ENCODE results near the gene TLCD4.
"Not testable (repeated sequence)": the region's sequence is repeated elsewhere in the genome, so short reads cannot be mapped to it uniquely, and the experiment has no call there.

TLCD4 gene

GRCh38 chr1:95154096-95154495 is 36.9 kb downstream of the TLCD4 start:
- no peaks in the 10 kb centered on the region for H4K20me1 ChIP-seq (ENCODE audit: insufficient read depth)
- H3K27ac ChIP-seq: no peak overlapping the region
- H3K4me1 ChIP-seq (ENCODE audit: low read depth, poor library complexity, severe bottlenecking): no peaks in the 10 kb centered on the region
- no peaks in the 10 kb centered on the region for H3K79me2 ChIP-seq (ENCODE audit: insufficient read depth, low read depth)
- no peaks in the 10 kb centered on the region for H3K36me3 ChIP-seq (ENCODE audit: insufficient read depth)
- H3K27me3 ChIP-seq (ENCODE audit: insufficient read depth, low read depth): no peaks in the 10 kb centered on the region
- H3K4me2 ChIP-seq: no peak overlapping the region
- no peak overlapping the region for H2AFZ ChIP-seq (ENCODE audit: low read depth)
- no peak overlapping the region for H3K4me3 ChIP-seq (IDR thresholded peaks at IDR 0.05; ENCODE audit: insufficient read depth, low read depth, low read length)
- TF ChIP-seq CTCF (conservative IDR thresholded peaks at IDR 0.05; ENCODE audit: low read depth, low read length): no peak
- no peak overlapping the region for H3K9ac ChIP-seq

- H3K4me3 ChIP-seq (IDR thresholded peaks at IDR 0.05; ENCODE audit: insufficient read depth, low read depth, low read length); H3K4me1 ChIP-seq (ENCODE audit: low read depth, poor library complexity, severe bottlenecking); H4K20me1 ChIP-seq (ENCODE audit: insufficient read depth); H3K27me3 ChIP-seq (ENCODE audit: insufficient read depth, low read depth); H3K4me2 ChIP-seq; H3K27ac ChIP-seq; H3K9ac ChIP-seq; H2AFZ ChIP-seq (ENCODE audit: low read depth); H3K79me2 ChIP-seq (ENCODE audit: insufficient read depth, low read depth); H3K36me3 ChIP-seq (ENCODE audit: insufficient read depth): not testable (repeated sequence)
Measured at GRCh38 chr1:95165569-95165968, 48.4 kb downstream of the TLCD4 start.
